Measurements from ENCODE around the gene FBXL15.

DNA sequence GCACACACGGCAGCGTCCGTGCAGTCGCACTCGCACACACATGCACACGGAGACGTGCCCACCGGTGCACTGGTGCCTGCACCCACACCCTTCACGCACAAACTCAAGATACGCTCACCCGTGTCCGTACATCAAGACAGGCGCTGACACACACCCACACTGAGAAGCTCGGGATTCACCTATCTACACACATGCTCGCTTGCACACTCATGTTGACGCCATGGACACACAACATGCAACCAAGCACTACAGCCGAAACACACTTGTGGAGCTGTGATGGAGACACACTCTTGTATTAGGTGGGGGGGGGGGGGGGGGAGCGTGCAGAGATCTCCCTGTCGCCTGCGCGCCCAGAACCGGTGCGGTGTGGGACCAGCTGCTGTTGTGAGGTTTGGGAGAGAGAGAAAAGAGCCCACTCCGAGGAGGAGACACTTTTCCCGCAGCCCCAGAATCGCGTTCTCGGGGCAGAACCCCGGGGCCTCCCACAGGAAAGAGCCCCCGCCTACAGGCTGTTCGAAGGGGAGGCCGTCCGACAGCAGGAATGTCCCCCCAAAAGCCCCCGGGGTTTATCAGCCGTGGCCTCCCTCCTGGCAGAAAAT lies 25.7 kb upstream of the FBXL15 start:
- TF ChIP-seq, protein P1, sequence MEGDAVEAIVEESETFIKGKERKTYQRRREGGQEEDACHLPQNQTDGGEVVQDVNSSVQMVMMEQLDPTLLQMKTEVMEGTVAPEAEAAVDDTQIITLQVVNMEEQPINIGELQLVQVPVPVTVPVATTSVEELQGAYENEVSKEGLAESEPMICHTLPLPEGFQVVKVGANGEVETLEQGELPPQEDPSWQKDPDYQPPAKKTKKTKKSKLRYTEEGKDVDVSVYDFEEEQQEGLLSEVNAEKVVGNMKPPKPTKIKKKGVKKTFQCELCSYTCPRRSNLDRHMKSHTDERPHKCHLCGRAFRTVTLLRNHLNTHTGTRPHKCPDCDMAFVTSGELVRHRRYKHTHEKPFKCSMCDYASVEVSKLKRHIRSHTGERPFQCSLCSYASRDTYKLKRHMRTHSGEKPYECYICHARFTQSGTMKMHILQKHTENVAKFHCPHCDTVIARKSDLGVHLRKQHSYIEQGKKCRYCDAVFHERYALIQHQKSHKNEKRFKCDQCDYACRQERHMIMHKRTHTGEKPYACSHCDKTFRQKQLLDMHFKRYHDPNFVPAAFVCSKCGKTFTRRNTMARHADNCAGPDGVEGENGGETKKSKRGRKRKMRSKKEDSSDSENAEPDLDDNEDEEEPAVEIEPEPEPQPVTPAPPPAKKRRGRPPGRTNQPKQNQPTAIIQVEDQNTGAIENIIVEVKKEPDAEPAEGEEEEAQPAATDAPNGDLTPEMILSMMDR (IDR thresholded peaks at IDR 0.05; ENCODE audit: insufficient read depth, low read depth, low read length), result no peak
- no peak for TF ChIP-seq EZH2 (IDR thresholded peaks at IDR 0.05; ENCODE audit: insufficient read depth, low read length)
